K562 (cell line): Measurements from ENCODE around the gene GALNS. TPM values are rescaled to one million over a fixed set of nuclear protein-coding genes. Genes with fewer than 3 reads are reported as not detected.
A peak's percentile ranks its signal among the peaks of the same experiment; 100 is the strongest.

Source experiments
- BRD4 ChIP-seq: fragments of 200-600 bp; sonication (generic); IDR thresholded peaks from 2 replicates; pipeline ENCODE4 v1.6.1; 2017; ENCODE audit warnings: inconsistent platforms
- CTBP1 ChIP-seq: fragments of 450-650 bp; IDR thresholded peaks from 2 replicates; pipeline ENCODE4 v1.6.1; 2016; ENCODE audit warnings: borderline replicate concordance
- ESRRA ChIP-seq: fragments of 450-650 bp; IDR thresholded peaks from 2 replicates; pipeline ENCODE4 v1.6.1; 2014; ENCODE audit warnings: low read depth, mild to moderate bottlenecking, moderate library complexity, borderline replicate concordance
- NFE2L1 ChIP-seq: fragments of 450-650 bp; IDR thresholded peaks from 2 replicates; pipeline ENCODE4 v1.6.1; 2016; ENCODE audit warnings: missing genetic modification characterization, low read depth, mild to moderate bottlenecking, missing compliant biosample characterization, moderate library complexity, borderline replicate concordance
- NR2C2 ChIP-seq, 2 experiments: fragments of 200-800 bp in 1 of 2; sonication (Bioruptor generic) in 1 of 2; sonication (generic) in 1 of 2; formaldehyde crosslinking in 1 of 2; IDR thresholded peaks; 2 replicates each; pipeline versions ENCODE4 v1.6.1 to v1.8.0; 2016 to 2022; ENCODE audit warnings: mild to moderate bottlenecking in 1 of 2, missing compliant biosample characterization in 1 of 2, missing genetic modification characterization in 1 of 2, missing genetic modification reagents in 1 of 2
- PTBP1 ChIP-seq: fragments of 200-400 bp; formaldehyde crosslinking; IDR thresholded peaks from 2 replicates; pipeline ENCODE4 v1.6.1; 2017; ENCODE audit warnings: low read depth, low read length
- TAF9B ChIP-seq: fragments of 450-650 bp; IDR thresholded peaks from 2 replicates; pipeline ENCODE4 v1.6.1; 2018; ENCODE audit warnings: mild to moderate bottlenecking; ENCODE audit not compliant: partially characterized antibody
- ZNF140 ChIP-seq: fragments of 250-450 bp; sonication (Bioruptor Pico); IDR thresholded peaks from 2 replicates; pipeline ENCODE4 v1.8.0; 2021; ENCODE audit warnings: moderate library complexity, mild to moderate bottlenecking, inconsistent platforms
- ZNF239 ChIP-seq: fragments of 250-450 bp; sonication (Bioruptor Pico); IDR thresholded peaks from 2 replicates; pipeline ENCODE4 v1.4.0; 2020; ENCODE audit warnings: mild to moderate bottlenecking
- ZNF644 ChIP-seq: fragments of 200-800 bp; sonication (Bioruptor generic); IDR thresholded peaks from 2 replicates; pipeline ENCODE4 v1.6.1; 2016; ENCODE audit warnings: low read depth, missing genetic modification characterization, missing compliant biosample characterization
- ZNF764 ChIP-seq: fragments of 250-450 bp; sonication (Bioruptor Pico); IDR thresholded peaks from 2 replicates; pipeline ENCODE4 v1.4.0; 2020; ENCODE audit warnings: low read depth, mild to moderate bottlenecking, moderate library complexity
- polyA plus RNA-seq, 8 experiments: library from polyadenylated mRNA; depleted of rRNA in 4 of 8; stranded (reverse) in 5 of 8; unstranded in 3 of 8; fragments of >200 nt; fragmentation: Nextera tagmentation in 2 of 8; fragmentation: Illumina TruSeq in 1 of 8; extraction: Ambion mirVana in 2 of 8; extraction: Trizol in 1 of 8; gene quantifications; 2 replicates each; pipeline versions ENCODE4 v1.2.1 to v1.2.3, GENCODE V29; 2011 to 2014; ENCODE audit warnings: inconsistent platforms in 1 of 8, missing spikeins in 1 of 8
- total RNA-seq, 7 experiments: library from RNA; depleted of rRNA in 6 of 7; stranded (reverse); fragments of >200 nt in 6 of 7; fragmentation: Illumina TruSeq in 2 of 7; extraction: Trizol in 2 of 7; gene quantifications; 2 replicates each; pipeline versions ENCODE4 v1.2.1 to v1.2.3, GENCODE V29; 2011 to 2021; ENCODE audit warnings: low replicate concordance in 1 of 7
- TF ChIP-seq, protein P1 (sequence below): fragments of 250-450 bp; sonication (Bioruptor Pico); IDR thresholded peaks from 2 replicates; pipeline ENCODE4 v1.8.0; 2022; ENCODE audit warnings: inconsistent platforms, mild to moderate bottlenecking, moderate library complexity, borderline replicate concordance
- TF ChIP-seq, protein P2 (sequence below): fragments of 450-650 bp; IDR thresholded peaks from 2 replicates; pipeline ENCODE4 v1.6.1; 2017; ENCODE audit warnings: mild to moderate bottlenecking, moderate library complexity
- TF ChIP-seq, protein P3 (sequence below): fragments of 450-650 bp; formaldehyde crosslinking; conservative IDR thresholded peaks from 2 replicates; pipeline ENCODE4 v1.4.0; 2022; ENCODE audit warnings: mild to moderate bottlenecking, missing genetic modification characterization
- TF ChIP-seq, protein P4 (sequence below): fragments of 450-650 bp; conservative IDR thresholded peaks from 2 replicates; pipeline ENCODE4 v1.6.1; 2016; ENCODE audit warnings: missing genetic modification characterization, low read depth, mild to moderate bottlenecking, missing compliant biosample characterization, moderate library complexity
- TF ChIP-seq, protein P5 (sequence below): fragments of 450-650 bp; IDR thresholded peaks from 2 replicates; pipeline ENCODE4 v1.6.1; 2014; ENCODE audit warnings: low read depth, mild to moderate bottlenecking, moderate library complexity, borderline replicate concordance
- TF ChIP-seq, protein P6 (sequence below), 2 experiments: IDR thresholded peaks; 2 replicates each; pipeline ENCODE4 v1.6.1; 2012; ENCODE audit warnings: improper control_type of control experiment in 2 of 2, low read depth in 2 of 2, low read length in 2 of 2, borderline replicate concordance in 1 of 2

The GALNS gene
- total and polyA plus RNA-seq, 9 of the 15 experiments (the other 6 are each of a cell fraction or from before 2014, with no cell fraction given), result 0.38 to 13.2 (median 4.3) TPM

DNA sequence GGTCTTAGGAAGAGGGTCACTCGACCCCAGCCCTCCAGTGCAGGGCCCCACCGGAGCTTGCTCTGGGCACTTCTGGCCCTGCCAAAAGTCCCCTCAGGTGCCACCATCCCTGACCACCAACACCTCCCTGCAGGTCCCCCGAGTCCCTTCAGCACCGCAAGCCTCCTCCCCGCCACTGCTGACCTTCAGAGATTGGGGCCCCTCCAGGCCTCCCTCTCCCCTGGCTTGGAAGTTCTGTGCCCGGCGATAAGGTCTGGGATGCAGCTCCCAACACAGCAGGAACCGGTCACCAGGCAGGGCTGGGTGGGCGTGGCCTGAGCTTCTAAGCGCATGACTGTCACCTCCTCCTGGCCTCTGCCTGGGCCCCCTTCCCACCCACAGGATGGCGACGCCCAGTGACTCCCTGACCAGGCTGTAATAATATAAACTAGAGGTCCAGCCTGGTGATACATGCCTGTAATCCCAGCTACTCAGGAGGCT lies 82.9 kb downstream of the GALNS start (continued):
- TF ChIP-seq ZNF140 (CRISPR knock-in tag) (no peak), ESRRA (peak; percentile 94), CTBP1 (peak; percentile 98), NFE2L1 (no peak), ZNF764 (CRISPR knock-in tag) (no peak), ZNF644 (peak; percentile 72; the same call in 1 of the 2 replicates), BRD4 (no peak), TAF9B (no peak), NR2C2 (CRISPR knock-in tag; IDR thresholded peaks at IDR 0.05) (0 out of 2 replicates have a peak, but pooled peaks have one; percentile 59), NR2C2 (tag; IDR thresholded peaks at IDR 0.05) (peak; percentile 48; the same call in 1 of the 2 replicates), PTBP1 (peak; percentile 84; the same call in 1 of the 2 replicates), ZNF239 (CRISPR knock-in tag) (peak; percentile 49)
- TF ChIP-seq, protein P1, sequence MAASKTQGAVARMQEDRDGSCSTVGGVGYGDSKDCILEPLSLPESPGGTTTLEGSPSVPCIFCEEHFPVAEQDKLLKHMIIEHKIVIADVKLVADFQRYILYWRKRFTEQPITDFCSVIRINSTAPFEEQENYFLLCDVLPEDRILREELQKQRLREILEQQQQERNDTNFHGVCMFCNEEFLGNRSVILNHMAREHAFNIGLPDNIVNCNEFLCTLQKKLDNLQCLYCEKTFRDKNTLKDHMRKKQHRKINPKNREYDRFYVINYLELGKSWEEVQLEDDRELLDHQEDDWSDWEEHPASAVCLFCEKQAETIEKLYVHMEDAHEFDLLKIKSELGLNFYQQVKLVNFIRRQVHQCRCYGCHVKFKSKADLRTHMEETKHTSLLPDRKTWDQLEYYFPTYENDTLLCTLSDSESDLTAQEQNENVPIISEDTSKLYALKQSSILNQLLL, result no peak
- TF ChIP-seq, protein P2, sequence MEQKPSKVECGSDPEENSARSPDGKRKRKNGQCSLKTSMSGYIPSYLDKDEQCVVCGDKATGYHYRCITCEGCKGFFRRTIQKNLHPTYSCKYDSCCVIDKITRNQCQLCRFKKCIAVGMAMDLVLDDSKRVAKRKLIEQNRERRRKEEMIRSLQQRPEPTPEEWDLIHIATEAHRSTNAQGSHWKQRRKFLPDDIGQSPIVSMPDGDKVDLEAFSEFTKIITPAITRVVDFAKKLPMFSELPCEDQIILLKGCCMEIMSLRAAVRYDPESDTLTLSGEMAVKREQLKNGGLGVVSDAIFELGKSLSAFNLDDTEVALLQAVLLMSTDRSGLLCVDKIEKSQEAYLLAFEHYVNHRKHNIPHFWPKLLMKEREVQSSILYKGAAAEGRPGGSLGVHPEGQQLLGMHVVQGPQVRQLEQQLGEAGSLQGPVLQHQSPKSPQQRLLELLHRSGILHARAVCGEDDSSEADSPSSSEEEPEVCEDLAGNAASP, result no peak
- TF ChIP-seq, protein P3, sequence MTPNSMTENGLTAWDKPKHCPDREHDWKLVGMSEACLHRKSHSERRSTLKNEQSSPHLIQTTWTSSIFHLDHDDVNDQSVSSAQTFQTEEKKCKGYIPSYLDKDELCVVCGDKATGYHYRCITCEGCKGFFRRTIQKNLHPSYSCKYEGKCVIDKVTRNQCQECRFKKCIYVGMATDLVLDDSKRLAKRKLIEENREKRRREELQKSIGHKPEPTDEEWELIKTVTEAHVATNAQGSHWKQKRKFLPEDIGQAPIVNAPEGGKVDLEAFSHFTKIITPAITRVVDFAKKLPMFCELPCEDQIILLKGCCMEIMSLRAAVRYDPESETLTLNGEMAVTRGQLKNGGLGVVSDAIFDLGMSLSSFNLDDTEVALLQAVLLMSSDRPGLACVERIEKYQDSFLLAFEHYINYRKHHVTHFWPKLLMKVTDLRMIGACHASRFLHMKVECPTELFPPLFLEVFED (CRISPR knock-in tag), result peak; percentile 94
- TF ChIP-seq, protein P4, sequence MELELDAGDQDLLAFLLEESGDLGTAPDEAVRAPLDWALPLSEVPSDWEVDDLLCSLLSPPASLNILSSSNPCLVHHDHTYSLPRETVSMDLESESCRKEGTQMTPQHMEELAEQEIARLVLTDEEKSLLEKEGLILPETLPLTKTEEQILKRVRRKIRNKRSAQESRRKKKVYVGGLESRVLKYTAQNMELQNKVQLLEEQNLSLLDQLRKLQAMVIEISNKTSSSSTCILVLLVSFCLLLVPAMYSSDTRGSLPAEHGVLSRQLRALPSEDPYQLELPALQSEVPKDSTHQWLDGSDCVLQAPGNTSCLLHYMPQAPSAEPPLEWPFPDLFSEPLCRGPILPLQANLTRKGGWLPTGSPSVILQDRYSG (tag), result no peak
- TF ChIP-seq, protein P5, sequence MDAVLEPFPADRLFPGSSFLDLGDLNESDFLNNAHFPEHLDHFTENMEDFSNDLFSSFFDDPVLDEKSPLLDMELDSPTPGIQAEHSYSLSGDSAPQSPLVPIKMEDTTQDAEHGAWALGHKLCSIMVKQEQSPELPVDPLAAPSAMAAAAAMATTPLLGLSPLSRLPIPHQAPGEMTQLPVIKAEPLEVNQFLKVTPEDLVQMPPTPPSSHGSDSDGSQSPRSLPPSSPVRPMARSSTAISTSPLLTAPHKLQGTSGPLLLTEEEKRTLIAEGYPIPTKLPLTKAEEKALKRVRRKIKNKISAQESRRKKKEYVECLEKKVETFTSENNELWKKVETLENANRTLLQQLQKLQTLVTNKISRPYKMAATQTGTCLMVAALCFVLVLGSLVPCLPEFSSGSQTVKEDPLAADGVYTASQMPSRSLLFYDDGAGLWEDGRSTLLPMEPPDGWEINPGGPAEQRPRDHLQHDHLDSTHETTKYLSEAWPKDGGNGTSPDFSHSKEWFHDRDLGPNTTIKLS, result peak; percentile 38; the same call in 1 of the 2 replicates
- TF ChIP-seq, protein P6, sequence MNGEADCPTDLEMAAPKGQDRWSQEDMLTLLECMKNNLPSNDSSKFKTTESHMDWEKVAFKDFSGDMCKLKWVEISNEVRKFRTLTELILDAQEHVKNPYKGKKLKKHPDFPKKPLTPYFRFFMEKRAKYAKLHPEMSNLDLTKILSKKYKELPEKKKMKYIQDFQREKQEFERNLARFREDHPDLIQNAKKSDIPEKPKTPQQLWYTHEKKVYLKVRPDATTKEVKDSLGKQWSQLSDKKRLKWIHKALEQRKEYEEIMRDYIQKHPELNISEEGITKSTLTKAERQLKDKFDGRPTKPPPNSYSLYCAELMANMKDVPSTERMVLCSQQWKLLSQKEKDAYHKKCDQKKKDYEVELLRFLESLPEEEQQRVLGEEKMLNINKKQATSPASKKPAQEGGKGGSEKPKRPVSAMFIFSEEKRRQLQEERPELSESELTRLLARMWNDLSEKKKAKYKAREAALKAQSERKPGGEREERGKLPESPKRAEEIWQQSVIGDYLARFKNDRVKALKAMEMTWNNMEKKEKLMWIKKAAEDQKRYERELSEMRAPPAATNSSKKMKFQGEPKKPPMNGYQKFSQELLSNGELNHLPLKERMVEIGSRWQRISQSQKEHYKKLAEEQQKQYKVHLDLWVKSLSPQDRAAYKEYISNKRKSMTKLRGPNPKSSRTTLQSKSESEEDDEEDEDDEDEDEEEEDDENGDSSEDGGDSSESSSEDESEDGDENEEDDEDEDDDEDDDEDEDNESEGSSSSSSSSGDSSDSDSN (IDR thresholded peaks at IDR 0.05; ENCODE audit: borderline replicate concordance in 1 of 2, low read depth in 2 of 2, low read length in 2 of 2), result peak; percentile 4 to 81; a peak in 1 of 4 replicates
